DND-41 (cell line): ENCODE data around the gene GET4.

Experiments used
- ATAC-seq: fragments of 200-7000 bp; cut with Tn5 transposase; 3 replicates; pipeline ENCODE4 v1.9.1; 2021; ENCODE audit warnings: low read depth; ENCODE audit not compliant: insufficient read depth
- DNase-seq: peaks from one replicate; pipeline ENCODE4 v3.0.0-alpha.2; 2020
- H2AFZ ChIP-seq: 2 replicates; pipeline ENCODE4 v1.6.0; 2012; ENCODE audit warnings: low read depth, low read length
- H3K27ac ChIP-seq: 2 replicates; pipeline ENCODE4 v1.5.1; 2012; ENCODE audit warnings: low read length, inconsistent platforms
- H3K27me3 ChIP-seq: fragments of 200-600 bp; sonication (generic); 2 replicates; pipeline ENCODE4 v1.6.0; 2012; ENCODE audit warnings: low read length, mild to moderate bottlenecking, inconsistent platforms; ENCODE audit not compliant: insufficient read depth, poor library complexity
- H3K36me3 ChIP-seq: 2 replicates; pipeline ENCODE4 v1.5.1; 2012; ENCODE audit warnings: low read length, inconsistent platforms; ENCODE audit not compliant: insufficient read depth
- H3K4me1 ChIP-seq: 2 replicates; pipeline ENCODE4 v1.5.1; 2012; ENCODE audit warnings: mild to moderate bottlenecking, low read length; ENCODE audit not compliant: insufficient read depth
- H3K4me2 ChIP-seq: 2 replicates; pipeline ENCODE4 v1.6.0; 2012; ENCODE audit warnings: mild to moderate bottlenecking, moderate library complexity, low read length, inconsistent platforms; ENCODE audit not compliant: insufficient read depth
- H3K4me3 ChIP-seq, 2 experiments: fragments of 200-600 bp in 1 of 2; shearing (Covaris generic) in 1 of 2; 2 replicates each; pipeline ENCODE4 v1.5.1; 2012 to 2016; ENCODE audit warnings: inconsistent platforms in 2 of 2, low read length in 2 of 2, mild to moderate bottlenecking in 2 of 2, low read depth in 1 of 2, moderate library complexity in 1 of 2
- H3K79me2 ChIP-seq: 2 replicates; pipeline ENCODE4 v1.6.0; 2012; ENCODE audit warnings: low read length, inconsistent platforms; ENCODE audit not compliant: insufficient read depth
- H3K9ac ChIP-seq: 2 replicates; pipeline ENCODE4 v1.6.0; 2012; ENCODE audit warnings: low read depth, mild to moderate bottlenecking, inconsistent platforms, low read length, moderate library complexity
- H3K9me3 ChIP-seq: 2 replicates; pipeline ENCODE4 v1.5.1; 2012; ENCODE audit warnings: low read length, moderate library complexity, mild to moderate bottlenecking, inconsistent platforms; ENCODE audit not compliant: insufficient read depth, severe bottlenecking
- H4K20me1 ChIP-seq: 2 replicates; pipeline ENCODE4 v1.6.0; 2012; ENCODE audit warnings: low read length; ENCODE audit not compliant: insufficient read depth
- EZH2 ChIP-seq: IDR thresholded peaks from 3 replicates; pipeline ENCODE4 v1.6.1; 2012; ENCODE audit warnings: borderline replicate concordance, low read depth, mild to moderate bottlenecking, moderate library complexity, low read length, inconsistent platforms; ENCODE audit not compliant: severe bottlenecking
- TF ChIP-seq, protein P1 (sequence below): IDR thresholded peaks from 2 replicates; pipeline ENCODE4 v1.5.1; 2012; ENCODE audit warnings: borderline replicate concordance, low read length, moderate library complexity, mild to moderate bottlenecking; ENCODE audit not compliant: poor library complexity, severe bottlenecking; ENCODE audit errors: extremely low read depth

Gene GET4

DNA sequence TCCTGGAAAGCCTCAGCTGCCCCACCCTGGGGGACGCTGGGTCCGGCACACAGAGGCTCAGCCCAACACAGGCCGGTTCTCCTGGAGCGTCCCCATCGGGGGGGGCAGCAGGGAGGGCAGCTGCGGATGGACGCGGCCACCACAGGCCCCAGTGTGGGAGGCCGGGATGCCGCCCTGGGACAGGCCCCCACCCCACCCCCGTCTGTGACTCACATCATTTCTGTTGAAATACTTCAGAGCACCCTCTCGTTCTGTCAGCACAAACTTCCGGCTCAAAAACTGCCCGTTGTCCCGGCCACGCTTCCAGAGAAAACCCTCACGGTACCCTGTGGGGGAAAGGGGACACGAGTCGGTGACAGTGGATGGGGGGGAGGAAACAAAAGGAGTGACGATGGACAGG is 28.5 kb downstream of the GET4 start:
- H3K4me1 ChIP-seq, result no peaks in the 10 kb centered on the region
- H3K36me3 ChIP-seq, result no peaks in the 10 kb centered on the region
- H3K4me3 ChIP-seq, result no peak overlapping the region
- peaks cover 4% of the 10 kb centered on the region for H4K20me1 ChIP-seq
- no peaks in the 10 kb centered on the region for H3K9me3 ChIP-seq
- no peak overlapping the region for H3K27ac ChIP-seq
- H2AFZ ChIP-seq, result no peak overlapping the region
- no peak overlapping the region for H3K4me2 ChIP-seq
- TF ChIP-seq, protein P1, sequence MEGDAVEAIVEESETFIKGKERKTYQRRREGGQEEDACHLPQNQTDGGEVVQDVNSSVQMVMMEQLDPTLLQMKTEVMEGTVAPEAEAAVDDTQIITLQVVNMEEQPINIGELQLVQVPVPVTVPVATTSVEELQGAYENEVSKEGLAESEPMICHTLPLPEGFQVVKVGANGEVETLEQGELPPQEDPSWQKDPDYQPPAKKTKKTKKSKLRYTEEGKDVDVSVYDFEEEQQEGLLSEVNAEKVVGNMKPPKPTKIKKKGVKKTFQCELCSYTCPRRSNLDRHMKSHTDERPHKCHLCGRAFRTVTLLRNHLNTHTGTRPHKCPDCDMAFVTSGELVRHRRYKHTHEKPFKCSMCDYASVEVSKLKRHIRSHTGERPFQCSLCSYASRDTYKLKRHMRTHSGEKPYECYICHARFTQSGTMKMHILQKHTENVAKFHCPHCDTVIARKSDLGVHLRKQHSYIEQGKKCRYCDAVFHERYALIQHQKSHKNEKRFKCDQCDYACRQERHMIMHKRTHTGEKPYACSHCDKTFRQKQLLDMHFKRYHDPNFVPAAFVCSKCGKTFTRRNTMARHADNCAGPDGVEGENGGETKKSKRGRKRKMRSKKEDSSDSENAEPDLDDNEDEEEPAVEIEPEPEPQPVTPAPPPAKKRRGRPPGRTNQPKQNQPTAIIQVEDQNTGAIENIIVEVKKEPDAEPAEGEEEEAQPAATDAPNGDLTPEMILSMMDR, result no peak
- TF ChIP-seq EZH2, result no peak
- no peaks in the 10 kb centered on the region for H3K79me2 ChIP-seq
- no peak overlapping the region for H3K9ac ChIP-seq
- H3K27me3 ChIP-seq, result no peaks in the 10 kb centered on the region
- DNase-seq (no peak), ATAC-seq (no peak)

DNA sequence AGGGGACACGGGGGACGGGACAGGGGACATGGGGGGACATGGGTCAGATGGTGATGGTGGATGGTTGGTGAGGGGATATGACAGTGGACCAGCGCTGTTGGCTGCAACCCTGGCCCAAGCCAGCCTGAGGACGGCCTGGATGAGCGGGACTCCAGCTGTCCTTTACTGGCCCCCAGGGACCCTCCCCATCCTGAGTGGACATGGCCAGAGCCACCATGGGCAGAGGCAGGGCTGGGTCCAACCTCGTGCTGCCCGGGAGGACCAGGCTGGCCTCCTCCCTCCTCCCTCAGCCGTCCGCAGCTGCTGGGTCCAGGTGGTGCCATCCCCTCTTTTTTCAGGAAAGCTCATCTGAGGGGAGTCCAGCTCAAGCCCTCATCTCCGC is 30.4 kb downstream of the GET4 start:
- H4K20me1 ChIP-seq, result no peaks in the 10 kb centered on the region; the same call in none of the 2 replicates
- H3K4me1 ChIP-seq, result no peaks in the 10 kb centered on the region
- H3K79me2 ChIP-seq, result no peaks in the 10 kb centered on the region
- H3K9me3 ChIP-seq, result no peaks in the 10 kb centered on the region
- H2AFZ ChIP-seq, result no peak overlapping the region
- H3K27me3 ChIP-seq, result no peaks in the 10 kb centered on the region
- ATAC-seq, result no peak
- no peak overlapping the region for H3K27ac ChIP-seq
- DNase-seq, result no peak
- no peaks in the 10 kb centered on the region for H3K36me3 ChIP-seq
- no peak overlapping the region for H3K4me2 ChIP-seq
- no peak overlapping the region for H3K4me3 ChIP-seq
- no peak overlapping the region for H3K9ac ChIP-seq
- TF ChIP-seq EZH2, result no peak
- TF ChIP-seq, protein P1, result no peak

DNA sequence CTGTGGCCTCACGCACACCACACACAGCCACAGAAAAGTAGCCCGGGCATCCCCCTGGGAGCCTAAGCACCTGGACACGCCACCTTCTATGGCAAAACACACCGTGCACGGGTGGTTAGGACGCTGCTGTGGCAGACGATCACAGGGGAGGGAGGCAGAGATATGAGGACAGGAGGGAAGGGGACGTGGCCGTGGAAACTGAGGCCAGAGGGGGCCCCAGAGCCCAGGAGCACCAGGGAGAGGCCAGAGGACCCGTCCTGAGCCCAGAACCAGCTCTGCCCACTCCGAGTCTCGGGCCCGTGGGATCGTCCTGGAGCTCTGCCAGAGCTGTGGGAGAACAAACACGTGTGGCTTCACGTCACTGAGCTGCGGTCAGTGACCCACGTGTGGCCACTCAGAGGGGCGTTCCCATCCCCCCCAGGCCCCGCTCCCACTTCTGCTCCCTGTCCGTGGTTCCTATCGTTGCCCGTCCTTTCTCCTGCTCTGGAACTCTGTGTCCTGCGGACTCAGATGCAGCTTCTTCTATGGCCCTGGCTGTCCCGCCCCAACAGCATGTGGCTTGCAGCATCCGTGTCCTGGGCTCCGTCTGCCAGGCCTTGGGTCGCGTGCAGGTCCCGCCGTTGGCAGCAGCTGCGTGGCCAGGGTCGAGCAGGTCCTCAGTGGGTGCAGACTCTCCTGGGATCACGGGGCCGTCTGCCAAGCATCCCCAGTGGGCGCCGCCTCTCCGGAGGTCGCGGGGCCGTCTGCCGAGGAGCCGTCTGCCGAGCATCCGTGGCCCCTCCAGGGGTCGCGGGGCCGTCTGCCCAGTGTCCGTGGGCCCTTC is 31.0 kb downstream of the GET4 start:
- no peak overlapping the region for H3K4me2 ChIP-seq
- no peak overlapping the region for H3K27ac ChIP-seq
- no peaks in the 10 kb centered on the region for H3K79me2 ChIP-seq
- no peak overlapping the region for H3K9ac ChIP-seq
- H3K27me3 ChIP-seq, result no peaks in the 10 kb centered on the region
- DNase-seq (no peak), ATAC-seq (no peak)
- no peak overlapping the region for H2AFZ ChIP-seq
- no peaks in the 10 kb centered on the region for H3K4me1 ChIP-seq
- no peaks in the 10 kb centered on the region; the same call in none of the 2 replicates for H4K20me1 ChIP-seq
- H3K36me3 ChIP-seq, result no peaks in the 10 kb centered on the region
- H3K9me3 ChIP-seq, result no peaks in the 10 kb centered on the region
- TF ChIP-seq, protein P1, result no peak
- TF ChIP-seq EZH2, result no peak
- H3K4me3 ChIP-seq, result no peak overlapping the region
